WTC11 (cell line): ENCODE data around the gene RARA. TPM values are rescaled to one million over a fixed set of nuclear protein-coding genes. Genes with fewer than 3 reads are reported as not detected.

ENCODE experiments used
- ATAC-seq: fragments of 200-7000 bp; cut with Tn5 transposase; 2 replicates; pipeline ENCODE4 v1.10.0; 2021; ENCODE audit warnings: mild to moderate bottlenecking, moderate library complexity
- CTCF ChIA-PET: fragments of 300-600 bp; sonication (Branson Sonifier 250); formaldehyde crosslinking; loops from one replicate; lab custom pipeline; 2021; ENCODE audit warnings: antibody characterized with exemption; lab: Charles Lee
- POLR2A ChIA-PET: fragments of 350-600 bp; sonication (Branson Sonifier 250); formaldehyde crosslinking; loops from one replicate; lab custom pipeline; 2021; ENCODE audit warnings: antibody characterized with exemption; lab: Charles Lee
- DNase-seq: peaks from one replicate; pipeline ENCODE4 v3.0.0; 2021; ENCODE audit warnings: low spot score
- H3K27ac Mint-ChIP-seq: 2 replicates; pipeline ENCODE4 v1.8.0; 2021; ENCODE audit warnings: mixed read lengths
- H3K27me3 Mint-ChIP-seq: 2 replicates; pipeline ENCODE4 v1.8.0; 2021; ENCODE audit warnings: low read depth, mild to moderate bottlenecking, moderate library complexity, mixed read lengths
- H3K36me3 Mint-ChIP-seq: 2 replicates; pipeline ENCODE4 v1.8.0; 2021; ENCODE audit warnings: mixed read lengths
- H3K4me1 Mint-ChIP-seq: 2 replicates; pipeline ENCODE4 v1.8.0; 2022; ENCODE audit warnings: mixed read lengths
- H3K4me3 Mint-ChIP-seq: 2 replicates; pipeline ENCODE4 v1.8.0; 2021; ENCODE audit warnings: mild to moderate bottlenecking, moderate library complexity, mixed read lengths
- H3K9me3 Mint-ChIP-seq: 2 replicates; pipeline ENCODE4 v1.8.0; 2021; ENCODE audit warnings: mixed read lengths
- CBFB ChIP-seq: sonication (generic); formaldehyde crosslinking; IDR thresholded peaks from 2 replicates; pipeline ENCODE4 v1.8.1; 2022; ENCODE audit warnings: mild to moderate bottlenecking, low read depth, missing genetic modification reagents
- ESRRA ChIP-seq: sonication (generic); formaldehyde crosslinking; IDR thresholded peaks from 2 replicates; pipeline ENCODE4 v1.8.1; 2022; ENCODE audit warnings: mild to moderate bottlenecking, missing genetic modification reagents, borderline replicate concordance
- FOXP1 ChIP-seq: sonication (generic); formaldehyde crosslinking; IDR thresholded peaks from 2 replicates; pipeline ENCODE4 v1.8.0; 2022; ENCODE audit warnings: missing genetic modification reagents, mild to moderate bottlenecking, moderate library complexity, borderline replicate concordance
- NFE2L1 ChIP-seq: sonication (generic); formaldehyde crosslinking; IDR thresholded peaks from 2 replicates; pipeline ENCODE4 v1.8.1; 2023; ENCODE audit warnings: missing genetic modification reagents
- NR1H2 ChIP-seq: sonication (generic); formaldehyde crosslinking; IDR thresholded peaks from 2 replicates; pipeline ENCODE4 v1.9.0; 2021; ENCODE audit warnings: mild to moderate bottlenecking, moderate library complexity, missing genetic modification reagents
- OVOL2 ChIP-seq: fragments of 250-450 bp; sonication (Bioruptor Pico); IDR thresholded peaks from 2 replicates; pipeline ENCODE4 v1.9.0; 2021; ENCODE audit warnings: mild to moderate bottlenecking, borderline replicate concordance
- PRRX2 ChIP-seq: fragments of 250-450 bp; sonication (Bioruptor Pico); IDR thresholded peaks from 2 replicates; pipeline ENCODE4 v1.8.0; 2021; ENCODE audit warnings: mild to moderate bottlenecking
- SOX15 ChIP-seq: fragments of 250-450 bp; sonication (Bioruptor Pico); IDR thresholded peaks from 2 replicates; pipeline ENCODE4 v1.9.0; 2021; ENCODE audit warnings: mild to moderate bottlenecking
- ZNF138 ChIP-seq: sonication (generic); formaldehyde crosslinking; conservative IDR thresholded peaks from 2 replicates; pipeline ENCODE4 v1.8.1; 2022; ENCODE audit warnings: mild to moderate bottlenecking, moderate library complexity, missing genetic modification reagents
- ZNF219 ChIP-seq: sonication (generic); formaldehyde crosslinking; IDR thresholded peaks from 2 replicates; pipeline ENCODE4 v1.8.0; 2023; ENCODE audit warnings: missing genetic modification reagents, mild to moderate bottlenecking, borderline replicate concordance
- ZNF232 ChIP-seq: sonication (generic); formaldehyde crosslinking; IDR thresholded peaks from 2 replicates; pipeline ENCODE4 v1.8.0; 2022; ENCODE audit warnings: mild to moderate bottlenecking, missing genetic modification reagents
- ZNF263 ChIP-seq: sonication (generic); formaldehyde crosslinking; IDR thresholded peaks from 2 replicates; pipeline ENCODE4 v1.8.1; 2022; ENCODE audit warnings: low read depth, mild to moderate bottlenecking, moderate library complexity, missing genetic modification reagents
- ZNF396 ChIP-seq: fragments of 250-450 bp; sonication (Bioruptor Pico); IDR thresholded peaks from 2 replicates; pipeline ENCODE4 v1.8.0; 2021; ENCODE audit warnings: mild to moderate bottlenecking, moderate library complexity, borderline replicate concordance
- total RNA-seq: library from RNA; stranded (reverse); gene quantifications from 3 replicates; pipeline ENCODE4 v1.2.3, GENCODE V29; 2021
- TF ChIP-seq, protein P1 (sequence below): sonication (generic); formaldehyde crosslinking; IDR thresholded peaks from 2 replicates; pipeline ENCODE4 v1.8.1; 2023; ENCODE audit warnings: mild to moderate bottlenecking, moderate library complexity, missing genetic modification reagents
- TF ChIP-seq, protein P2 (sequence below): fragments of 250-450 bp; sonication (Bioruptor Pico); IDR thresholded peaks from 2 replicates; pipeline ENCODE4 v1.9.0; 2021; ENCODE audit warnings: mild to moderate bottlenecking
- TF ChIP-seq, protein P3 (sequence below): sonication (generic); formaldehyde crosslinking; IDR thresholded peaks from 2 replicates; pipeline ENCODE4 v1.8.0; 2022; ENCODE audit warnings: mild to moderate bottlenecking, missing genetic modification reagents
- TF ChIP-seq, protein P4 (sequence below): sonication (generic); formaldehyde crosslinking; IDR thresholded peaks from 2 replicates; pipeline ENCODE4 v1.8.1; 2022; ENCODE audit warnings: low read depth, missing genetic modification reagents, borderline replicate concordance
- TF ChIP-seq, protein P5 (sequence below): sonication (generic); formaldehyde crosslinking; conservative IDR thresholded peaks from 2 replicates; pipeline ENCODE4 v1.8.1; 2022; ENCODE audit warnings: mild to moderate bottlenecking, missing genetic modification reagents
- TF ChIP-seq, protein P6 (sequence below): sonication (generic); formaldehyde crosslinking; IDR thresholded peaks from 2 replicates; pipeline ENCODE4 v1.8.0; 2022; ENCODE audit warnings: mild to moderate bottlenecking, missing genetic modification reagents
- TF ChIP-seq, protein P7 (sequence below): sonication (generic); formaldehyde crosslinking; conservative IDR thresholded peaks from 2 replicates; pipeline ENCODE4 v1.8.1; 2023; ENCODE audit warnings: mild to moderate bottlenecking, low read depth, missing genetic modification reagents, moderate library complexity

Gene RARA
- total RNA-seq, 1 experiment from 2014 or later, result 20.7 TPM

DNA sequence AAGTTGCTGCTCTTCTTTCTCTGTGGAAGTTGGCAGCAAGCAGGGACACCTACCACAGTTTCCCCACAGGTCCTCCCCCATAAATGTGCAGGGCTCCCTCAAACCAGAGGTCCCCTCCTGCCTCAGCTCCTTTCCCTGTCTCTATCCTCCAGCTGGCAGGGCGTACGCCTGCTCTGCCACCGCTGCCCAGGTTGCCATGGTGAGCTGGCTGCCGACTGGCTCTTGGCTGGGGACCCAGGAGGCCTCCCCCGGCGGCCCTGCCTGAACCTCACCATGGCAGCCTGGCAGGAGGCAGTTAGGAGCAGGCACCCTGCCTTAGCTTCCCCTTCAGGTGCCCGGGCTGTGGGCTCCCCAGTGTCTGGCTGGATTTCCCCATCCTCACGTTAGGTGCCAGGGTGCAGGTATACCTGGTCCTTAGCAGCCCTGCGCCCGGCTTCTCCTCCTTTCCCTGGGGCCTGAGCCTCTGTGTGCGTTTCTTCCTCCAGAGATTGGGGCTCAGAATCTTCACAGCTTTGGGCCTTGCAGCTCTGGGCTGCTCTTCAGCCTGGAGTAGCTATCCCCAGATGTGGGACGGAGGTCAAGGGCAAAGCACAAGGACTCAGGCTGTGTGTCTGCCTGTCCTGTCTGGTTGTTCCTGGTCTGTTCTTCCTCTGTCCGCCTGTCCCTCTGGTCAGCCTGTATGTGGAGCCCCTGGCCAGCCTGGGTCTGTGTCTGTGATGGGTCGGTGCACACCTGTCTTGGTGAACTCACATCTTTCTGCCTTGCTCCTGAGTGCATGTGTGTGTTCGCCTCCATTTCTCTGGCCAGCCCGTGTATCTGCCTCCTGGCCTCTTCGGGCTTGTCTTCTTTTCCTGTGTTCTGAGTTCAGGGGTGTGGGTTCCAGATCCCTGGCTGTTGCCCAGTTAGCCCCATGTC, 39.8 kb downstream of the RARA start:
- no peak for ATAC-seq
- ChIA-PET POLR2A (interaction anchor here (0.9 to 1.4 kb wide), 3 partner anchors 31 to 44 kb away, joined by 3 to 6 read pairs (median 4); partner anchors contain the start of gene RARA), CTCF (interaction anchor here (0.7 to 2.3 kb wide), 5 partner anchors 9 to 211 kb away, joined by 3 to 20 read pairs (median 6); no protein-coding TSS in a partner anchor)
- no peak overlapping the region for H3K4me3 Mint-ChIP-seq
- H3K4me1 Mint-ChIP-seq, result peaks cover 80% of the 10 kb centered on the region
- no peak overlapping the region for H3K27ac Mint-ChIP-seq
- peaks cover 16% of the 10 kb centered on the region for H3K36me3 Mint-ChIP-seq
- TF ChIP-seq, protein P1, sequence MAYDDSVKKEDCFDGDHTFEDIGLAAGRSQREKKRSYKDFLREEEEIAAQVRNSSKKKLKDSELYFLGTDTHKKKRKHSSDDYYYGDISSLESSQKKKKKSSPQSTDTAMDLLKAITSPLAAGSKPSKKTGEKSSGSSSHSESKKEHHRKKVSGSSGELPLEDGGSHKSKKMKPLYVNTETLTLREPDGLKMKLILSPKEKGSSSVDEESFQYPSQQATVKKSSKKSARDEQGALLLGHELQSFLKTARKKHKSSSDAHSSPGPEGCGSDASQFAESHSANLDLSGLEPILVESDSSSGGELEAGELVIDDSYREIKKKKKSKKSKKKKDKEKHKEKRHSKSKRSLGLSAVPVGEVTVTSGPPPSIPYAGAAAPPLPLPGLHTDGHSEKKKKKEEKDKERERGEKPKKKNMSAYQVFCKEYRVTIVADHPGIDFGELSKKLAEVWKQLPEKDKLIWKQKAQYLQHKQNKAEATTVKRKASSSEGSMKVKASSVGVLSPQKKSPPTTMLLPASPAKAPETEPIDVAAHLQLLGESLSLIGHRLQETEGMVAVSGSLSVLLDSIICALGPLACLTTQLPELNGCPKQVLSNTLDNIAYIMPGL (CRISPR knock-in tag), result no peak
- TF ChIP-seq, protein P2, sequence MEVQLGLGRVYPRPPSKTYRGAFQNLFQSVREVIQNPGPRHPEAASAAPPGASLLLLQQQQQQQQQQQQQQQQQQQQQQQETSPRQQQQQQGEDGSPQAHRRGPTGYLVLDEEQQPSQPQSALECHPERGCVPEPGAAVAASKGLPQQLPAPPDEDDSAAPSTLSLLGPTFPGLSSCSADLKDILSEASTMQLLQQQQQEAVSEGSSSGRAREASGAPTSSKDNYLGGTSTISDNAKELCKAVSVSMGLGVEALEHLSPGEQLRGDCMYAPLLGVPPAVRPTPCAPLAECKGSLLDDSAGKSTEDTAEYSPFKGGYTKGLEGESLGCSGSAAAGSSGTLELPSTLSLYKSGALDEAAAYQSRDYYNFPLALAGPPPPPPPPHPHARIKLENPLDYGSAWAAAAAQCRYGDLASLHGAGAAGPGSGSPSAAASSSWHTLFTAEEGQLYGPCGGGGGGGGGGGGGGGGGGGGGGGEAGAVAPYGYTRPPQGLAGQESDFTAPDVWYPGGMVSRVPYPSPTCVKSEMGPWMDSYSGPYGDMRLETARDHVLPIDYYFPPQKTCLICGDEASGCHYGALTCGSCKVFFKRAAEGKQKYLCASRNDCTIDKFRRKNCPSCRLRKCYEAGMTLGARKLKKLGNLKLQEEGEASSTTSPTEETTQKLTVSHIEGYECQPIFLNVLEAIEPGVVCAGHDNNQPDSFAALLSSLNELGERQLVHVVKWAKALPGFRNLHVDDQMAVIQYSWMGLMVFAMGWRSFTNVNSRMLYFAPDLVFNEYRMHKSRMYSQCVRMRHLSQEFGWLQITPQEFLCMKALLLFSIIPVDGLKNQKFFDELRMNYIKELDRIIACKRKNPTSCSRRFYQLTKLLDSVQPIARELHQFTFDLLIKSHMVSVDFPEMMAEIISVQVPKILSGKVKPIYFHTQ (CRISPR knock-in tag), result no peak
- TF ChIP-seq, protein P3, sequence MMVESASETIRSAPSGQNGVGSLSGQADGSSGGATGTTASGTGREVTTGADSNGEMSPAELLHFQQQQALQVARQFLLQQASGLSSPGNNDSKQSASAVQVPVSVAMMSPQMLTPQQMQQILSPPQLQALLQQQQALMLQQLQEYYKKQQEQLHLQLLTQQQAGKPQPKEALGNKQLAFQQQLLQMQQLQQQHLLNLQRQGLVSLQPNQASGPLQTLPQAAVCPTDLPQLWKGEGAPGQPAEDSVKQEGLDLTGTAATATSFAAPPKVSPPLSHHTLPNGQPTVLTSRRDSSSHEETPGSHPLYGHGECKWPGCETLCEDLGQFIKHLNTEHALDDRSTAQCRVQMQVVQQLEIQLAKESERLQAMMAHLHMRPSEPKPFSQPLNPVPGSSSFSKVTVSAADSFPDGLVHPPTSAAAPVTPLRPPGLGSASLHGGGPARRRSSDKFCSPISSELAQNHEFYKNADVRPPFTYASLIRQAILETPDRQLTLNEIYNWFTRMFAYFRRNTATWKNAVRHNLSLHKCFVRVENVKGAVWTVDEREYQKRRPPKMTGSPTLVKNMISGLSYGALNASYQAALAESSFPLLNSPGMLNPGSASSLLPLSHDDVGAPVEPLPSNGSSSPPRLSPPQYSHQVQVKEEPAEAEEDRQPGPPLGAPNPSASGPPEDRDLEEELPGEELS (CRISPR knock-in tag), result no peak
- no peak for TF ChIP-seq ZNF138 (CRISPR knock-in tag)
- TF ChIP-seq, protein P4, sequence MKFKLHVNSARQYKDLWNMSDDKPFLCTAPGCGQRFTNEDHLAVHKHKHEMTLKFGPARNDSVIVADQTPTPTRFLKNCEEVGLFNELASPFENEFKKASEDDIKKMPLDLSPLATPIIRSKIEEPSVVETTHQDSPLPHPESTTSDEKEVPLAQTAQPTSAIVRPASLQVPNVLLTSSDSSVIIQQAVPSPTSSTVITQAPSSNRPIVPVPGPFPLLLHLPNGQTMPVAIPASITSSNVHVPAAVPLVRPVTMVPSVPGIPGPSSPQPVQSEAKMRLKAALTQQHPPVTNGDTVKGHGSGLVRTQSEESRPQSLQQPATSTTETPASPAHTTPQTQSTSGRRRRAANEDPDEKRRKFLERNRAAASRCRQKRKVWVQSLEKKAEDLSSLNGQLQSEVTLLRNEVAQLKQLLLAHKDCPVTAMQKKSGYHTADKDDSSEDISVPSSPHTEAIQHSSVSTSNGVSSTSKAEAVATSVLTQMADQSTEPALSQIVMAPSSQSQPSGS (CRISPR knock-in tag), result no peak
- no peak for TF ChIP-seq ZNF232 (CRISPR knock-in tag)
- TF ChIP-seq NFE2L1, result no peak
- no peak for TF ChIP-seq ZNF396 (CRISPR knock-in tag)
- no peak for TF ChIP-seq OVOL2 (CRISPR knock-in tag)
- no peak for TF ChIP-seq ZNF263 (CRISPR knock-in tag)
- TF ChIP-seq PRRX2, result no peak
- TF ChIP-seq NR1H2, result no peak
- no peak for TF ChIP-seq SOX15 (CRISPR knock-in tag)
- TF ChIP-seq FOXP1 (CRISPR knock-in tag), result no peak
- no peaks in the 10 kb centered on the region for H3K9me3 Mint-ChIP-seq
- peaks cover 39% of the 10 kb centered on the region for H3K27me3 Mint-ChIP-seq
- DNase-seq, result no peak

DNA sequence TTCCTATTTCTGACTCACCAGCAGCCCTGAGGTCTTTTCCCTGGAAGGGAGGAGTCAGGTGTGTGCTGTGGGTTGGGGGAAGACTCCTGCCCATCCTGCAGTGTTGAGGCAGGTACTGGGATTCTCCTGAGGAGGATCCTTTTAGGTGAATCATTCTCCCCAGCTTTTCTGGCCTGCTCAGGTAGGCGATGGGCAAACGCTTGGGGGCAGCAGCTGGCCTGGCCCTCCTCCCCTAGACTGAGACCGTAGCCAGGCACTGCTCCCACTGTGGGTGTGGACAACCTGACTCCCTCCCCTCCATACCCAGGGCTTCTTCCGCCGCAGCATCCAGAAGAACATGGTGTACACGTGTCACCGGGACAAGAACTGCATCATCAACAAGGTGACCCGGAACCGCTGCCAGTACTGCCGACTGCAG, 40.5 kb downstream of the RARA start:
- H3K4me3 Mint-ChIP-seq, result no peak overlapping the region
- no peaks in the 10 kb centered on the region for H3K9me3 Mint-ChIP-seq
- CTCF ChIA-PET, result interaction anchor here (2.2 kb wide), 1 partner anchor 9 kb away, joined by 8 read pairs; no protein-coding TSS in a partner anchor
- DNase-seq (no peak), ATAC-seq (no peak)
- peaks cover 79% of the 10 kb centered on the region for H3K4me1 Mint-ChIP-seq
- POLR2A ChIA-PET, result no interaction called here
- no peak overlapping the region for H3K27ac Mint-ChIP-seq
- peaks cover 32% of the 10 kb centered on the region for H3K27me3 Mint-ChIP-seq
- H3K36me3 Mint-ChIP-seq, result peaks cover 16% of the 10 kb centered on the region
- TF ChIP-seq, protein P5, sequence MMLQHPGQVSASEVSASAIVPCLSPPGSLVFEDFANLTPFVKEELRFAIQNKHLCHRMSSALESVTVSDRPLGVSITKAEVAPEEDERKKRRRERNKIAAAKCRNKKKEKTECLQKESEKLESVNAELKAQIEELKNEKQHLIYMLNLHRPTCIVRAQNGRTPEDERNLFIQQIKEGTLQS (CRISPR knock-in tag), result no peak
- TF ChIP-seq CBFB (CRISPR knock-in tag), result no peak
- TF ChIP-seq, protein P6, sequence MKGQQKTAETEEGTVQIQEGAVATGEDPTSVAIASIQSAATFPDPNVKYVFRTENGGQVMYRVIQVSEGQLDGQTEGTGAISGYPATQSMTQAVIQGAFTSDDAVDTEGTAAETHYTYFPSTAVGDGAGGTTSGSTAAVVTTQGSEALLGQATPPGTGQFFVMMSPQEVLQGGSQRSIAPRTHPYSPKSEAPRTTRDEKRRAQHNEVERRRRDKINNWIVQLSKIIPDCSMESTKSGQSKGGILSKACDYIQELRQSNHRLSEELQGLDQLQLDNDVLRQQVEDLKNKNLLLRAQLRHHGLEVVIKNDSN (CRISPR knock-in tag), result no peak
- no peak for TF ChIP-seq FOXP1 (CRISPR knock-in tag)
- no peak for TF ChIP-seq ESRRA (CRISPR knock-in tag)
- TF ChIP-seq ZNF219 (CRISPR knock-in tag), result no peak
- TF ChIP-seq, protein P7, sequence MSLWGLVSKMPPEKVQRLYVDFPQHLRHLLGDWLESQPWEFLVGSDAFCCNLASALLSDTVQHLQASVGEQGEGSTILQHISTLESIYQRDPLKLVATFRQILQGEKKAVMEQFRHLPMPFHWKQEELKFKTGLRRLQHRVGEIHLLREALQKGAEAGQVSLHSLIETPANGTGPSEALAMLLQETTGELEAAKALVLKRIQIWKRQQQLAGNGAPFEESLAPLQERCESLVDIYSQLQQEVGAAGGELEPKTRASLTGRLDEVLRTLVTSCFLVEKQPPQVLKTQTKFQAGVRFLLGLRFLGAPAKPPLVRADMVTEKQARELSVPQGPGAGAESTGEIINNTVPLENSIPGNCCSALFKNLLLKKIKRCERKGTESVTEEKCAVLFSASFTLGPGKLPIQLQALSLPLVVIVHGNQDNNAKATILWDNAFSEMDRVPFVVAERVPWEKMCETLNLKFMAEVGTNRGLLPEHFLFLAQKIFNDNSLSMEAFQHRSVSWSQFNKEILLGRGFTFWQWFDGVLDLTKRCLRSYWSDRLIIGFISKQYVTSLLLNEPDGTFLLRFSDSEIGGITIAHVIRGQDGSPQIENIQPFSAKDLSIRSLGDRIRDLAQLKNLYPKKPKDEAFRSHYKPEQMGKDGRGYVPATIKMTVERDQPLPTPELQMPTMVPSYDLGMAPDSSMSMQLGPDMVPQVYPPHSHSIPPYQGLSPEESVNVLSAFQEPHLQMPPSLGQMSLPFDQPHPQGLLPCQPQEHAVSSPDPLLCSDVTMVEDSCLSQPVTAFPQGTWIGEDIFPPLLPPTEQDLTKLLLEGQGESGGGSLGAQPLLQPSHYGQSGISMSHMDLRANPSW, result no peak
